ENCODE measurements around the gene CCDC9. TPM values are rescaled to one million over a fixed set of nuclear protein-coding genes. Genes with fewer than 3 reads are reported as not detected.

The CCDC9 gene
- total RNA-seq, 1 experiment from 2014 or later, result 36.9 TPM

DNA sequence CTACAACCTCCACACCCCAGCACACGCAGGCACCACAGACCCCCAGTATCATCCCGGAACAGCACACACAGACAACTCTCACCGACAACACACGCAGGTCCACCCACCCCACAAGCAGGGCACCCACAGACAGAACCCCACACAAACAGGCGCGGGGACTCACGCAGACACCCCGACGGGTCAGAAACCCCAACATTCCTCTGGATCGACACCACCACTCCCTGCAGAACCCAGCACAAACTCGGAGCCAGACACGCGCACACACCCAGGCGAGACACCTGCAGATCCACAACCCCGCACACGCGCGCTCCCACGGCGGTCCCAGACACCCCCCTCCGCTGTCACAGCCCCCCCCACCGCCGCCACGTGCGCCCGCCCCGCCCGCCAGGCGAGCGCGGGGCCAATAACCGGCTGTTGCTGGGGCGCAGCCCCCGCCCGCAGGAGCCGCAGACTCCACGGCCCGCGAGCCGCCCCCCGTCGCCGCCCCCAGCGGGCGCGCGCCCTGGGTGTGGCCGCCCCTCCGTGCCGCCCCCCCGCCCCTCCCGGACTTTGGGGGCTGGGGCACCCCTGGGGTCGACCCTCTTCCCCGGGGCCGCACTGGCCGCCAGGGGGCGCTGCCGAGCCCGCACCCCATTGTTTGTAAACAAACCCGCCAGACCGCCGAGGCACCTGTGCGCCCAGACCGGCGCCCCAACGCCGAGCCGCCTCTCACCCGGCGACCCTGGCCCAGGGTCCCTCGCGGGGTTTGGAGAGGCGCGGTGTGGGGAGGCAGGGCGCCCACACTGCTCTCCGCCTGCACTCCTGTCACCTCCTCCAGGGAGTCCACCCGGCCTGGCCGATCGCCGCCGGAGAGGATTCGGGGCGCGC lies 26.0 kb upstream of the CCDC9 start:
- peaks cover 4% of the 10 kb centered on the region for H4K20me1 ChIP-seq (ENCODE audit: control insufficient read depth, insufficient read depth, insufficient read length)
- Mint-ChIP-seq H3K9me3 (no peaks in the 10 kb centered on the region; a peak in 2 of 5 replicates), H3K4me1 (peaks cover 23 to 25% of the 10 kb centered on the region in 2 experiments), H3K36me3 (ENCODE audit: insufficient read depth in 1 of 3, low read depth in 3 of 3) (peaks cover 0 to 5% (median 4%) of the 10 kb centered on the region in 3 experiments; a peak in 5 of 7 replicates), H3K27ac (no peak overlapping the region), H3K4me3 (peak overlapping the region; percentile 61 to 63; a peak in 4 of 5 replicates), H3K27me3 (ENCODE audit: low read depth) (no peaks in the 10 kb centered on the region)
- no peak overlapping the region for H2BK15ac ChIP-seq (ENCODE audit: low read depth, low read length)
- H2BK20ac ChIP-seq (ENCODE audit: low read depth, low read length, poor library complexity, severe bottlenecking), result no peak overlapping the region
- no peaks in the 10 kb centered on the region for H3K9me3 ChIP-seq (ENCODE audit: control insufficient read depth, low read depth, low read length)
- H3K18ac ChIP-seq (ENCODE audit: insufficient read length, low read depth, low read length), result peak overlapping the region; percentile 25
- H3K79me2 ChIP-seq (ENCODE audit: insufficient read depth, low read length), result peaks cover 2% of the 10 kb centered on the region; the same call in 1 of the 2 replicates
- no peak overlapping the region for H3T11ph ChIP-seq (ENCODE audit: low read length)
- no peak overlapping the region for H2BK5ac ChIP-seq (ENCODE audit: insufficient read length, low read length)
- no peak overlapping the region for H3K23ac ChIP-seq (ENCODE audit: insufficient read length, low read depth, low read length)
- peak overlapping the region; percentile 88 for H3K4me2 ChIP-seq (ENCODE audit: insufficient read depth, insufficient read length, low read length)
- peaks cover 30% of the 10 kb centered on the region for H3K23me2 ChIP-seq (ENCODE audit: insufficient read length, low read depth, low read length, poor library complexity, severe bottlenecking)
- no peak overlapping the region for H3K4ac ChIP-seq (ENCODE audit: low read depth, low read length)
- TF ChIP-seq, protein P1, sequence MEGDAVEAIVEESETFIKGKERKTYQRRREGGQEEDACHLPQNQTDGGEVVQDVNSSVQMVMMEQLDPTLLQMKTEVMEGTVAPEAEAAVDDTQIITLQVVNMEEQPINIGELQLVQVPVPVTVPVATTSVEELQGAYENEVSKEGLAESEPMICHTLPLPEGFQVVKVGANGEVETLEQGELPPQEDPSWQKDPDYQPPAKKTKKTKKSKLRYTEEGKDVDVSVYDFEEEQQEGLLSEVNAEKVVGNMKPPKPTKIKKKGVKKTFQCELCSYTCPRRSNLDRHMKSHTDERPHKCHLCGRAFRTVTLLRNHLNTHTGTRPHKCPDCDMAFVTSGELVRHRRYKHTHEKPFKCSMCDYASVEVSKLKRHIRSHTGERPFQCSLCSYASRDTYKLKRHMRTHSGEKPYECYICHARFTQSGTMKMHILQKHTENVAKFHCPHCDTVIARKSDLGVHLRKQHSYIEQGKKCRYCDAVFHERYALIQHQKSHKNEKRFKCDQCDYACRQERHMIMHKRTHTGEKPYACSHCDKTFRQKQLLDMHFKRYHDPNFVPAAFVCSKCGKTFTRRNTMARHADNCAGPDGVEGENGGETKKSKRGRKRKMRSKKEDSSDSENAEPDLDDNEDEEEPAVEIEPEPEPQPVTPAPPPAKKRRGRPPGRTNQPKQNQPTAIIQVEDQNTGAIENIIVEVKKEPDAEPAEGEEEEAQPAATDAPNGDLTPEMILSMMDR (conservative IDR thresholded peaks at IDR 0.05), result peak; percentile 89
- H3K27ac ChIP-seq (ENCODE audit: insufficient read length, low read depth, low read length), result no peak overlapping the region
- no peak overlapping the region for H3K56ac ChIP-seq (ENCODE audit: insufficient read length, low read depth, low read length)
- no peak overlapping the region for H2BK12ac ChIP-seq (ENCODE audit: insufficient read length, low read depth, low read length)
- H3K14ac ChIP-seq (ENCODE audit: insufficient read depth, low read length), result peak overlapping the region; percentile 33; the same call in 1 of the 2 replicates
- H2AK5ac ChIP-seq (ENCODE audit: insufficient read length, low read length), result no peak overlapping the region
- H2BK120ac ChIP-seq (ENCODE audit: low read depth, low read length, poor library complexity, severe bottlenecking), result no peak overlapping the region
- no peak overlapping the region for H4K8ac ChIP-seq (replicated peaks; ENCODE audit: insufficient read length, low read depth, low read length)
- no CpG with 5 or more reads among the region's 84 CpGs for WGBS (ENCODE audit: extremely low coverage, insufficient read length, low lambda C conversion rate)
- no peak overlapping the region for H4K91ac ChIP-seq (ENCODE audit: insufficient read length, low read depth, low read length)
- H3K9ac ChIP-seq (ENCODE audit: extremely low read depth, insufficient read length, low read length), result peak overlapping the region; percentile 52
- peaks cover 7% of the 10 kb centered on the region; the same call in 1 of the 2 replicates for H3K4me1 ChIP-seq (ENCODE audit: insufficient read depth, low read length)
- peak; percentile 73 for DNase-seq
- H4K5ac ChIP-seq (ENCODE audit: insufficient read length, low read depth, low read length), result no peak overlapping the region
- no peak overlapping the region for H2AFZ ChIP-seq (ENCODE audit: low read length)
- no peaks in the 10 kb centered on the region for H3K27me3 ChIP-seq (ENCODE audit: insufficient read depth, low read length)
- no peaks in the 10 kb centered on the region for H3K79me1 ChIP-seq (ENCODE audit: insufficient read depth, low read depth, low read length, poor library complexity, severe bottlenecking)

Measured in H9 (cell line).